SK-N-SH (cell line): Measurements from ENCODE around the gene GHRL.

Source experiments
- CTCF ChIP-seq: fragments of 200-600 bp; sonication (generic); IDR thresholded peaks from 2 replicates; pipeline ENCODE4 v1.6.1; 2017; ENCODE audit warnings: antibody characterized with exemption, mild to moderate bottlenecking, moderate library complexity
- GATA2 ChIP-seq: sonication (generic); formaldehyde crosslinking; IDR thresholded peaks from 2 replicates; pipeline ENCODE4 v1.5.0; 2020; ENCODE audit warnings: mild to moderate bottlenecking, missing genetic modification reagents
- POLR2AphosphoS5 ChIP-seq: IDR thresholded peaks from 2 replicates; pipeline ENCODE4 v1.6.1; 2012; ENCODE audit warnings: low read depth, low read length
- RAD21 ChIP-seq: IDR thresholded peaks from 2 replicates; pipeline ENCODE4 v1.6.1; 2012; ENCODE audit warnings: mild to moderate bottlenecking, low read length
- SIN3A ChIP-seq: IDR thresholded peaks from 2 replicates; pipeline ENCODE4 v1.6.1; 2012; ENCODE audit warnings: low read depth, mild to moderate bottlenecking, low read length, moderate library complexity, borderline replicate concordance
- SMC3 ChIP-seq: IDR thresholded peaks from 2 replicates; pipeline ENCODE4 v1.6.1; 2012; ENCODE audit warnings: low read depth, low read length, improper control_type of control experiment
- YY1 ChIP-seq: IDR thresholded peaks from 2 replicates; pipeline ENCODE4 v1.4.0; 2012; ENCODE audit warnings: low read depth, mild to moderate bottlenecking
- TF ChIP-seq, protein P1 (sequence below): fragments of 150-350 bp; IDR thresholded peaks from 2 replicates; pipeline ENCODE4 v1.6.1; 2017; ENCODE audit warnings: antibody characterized with exemption, low read length, low read depth, borderline replicate concordance
- TF ChIP-seq, protein P2 (sequence below): IDR thresholded peaks from 2 replicates; pipeline ENCODE4 v1.4.0; 2012; ENCODE audit warnings: low read depth, borderline replicate concordance

DNA sequence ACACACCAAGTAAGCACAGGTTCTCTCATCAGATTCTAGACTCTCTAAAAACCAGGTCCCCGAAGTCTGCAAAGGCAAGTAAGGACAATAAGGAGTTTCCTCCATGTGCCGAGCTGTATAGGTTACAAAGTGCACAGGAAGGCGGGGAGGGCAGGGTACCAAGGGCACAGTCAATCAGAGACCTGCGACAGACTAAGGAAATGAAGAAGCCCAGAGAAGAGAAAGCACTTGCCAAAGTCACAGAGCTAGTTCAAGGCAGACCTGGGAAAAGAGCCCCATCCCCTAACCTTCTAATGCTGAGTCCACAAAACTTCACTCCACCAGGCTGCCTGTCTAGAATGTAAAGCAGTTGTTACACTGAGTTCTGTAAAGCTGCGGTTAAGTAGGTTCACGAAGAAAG, 26.5 kb upstream of the GHRL start:
- no peak for TF ChIP-seq GATA2 (CRISPR knock-in tag)
- TF ChIP-seq SMC3, result no peak
- no peak for TF ChIP-seq CTCF
- TF ChIP-seq RAD21, result no peak
- TF ChIP-seq SIN3A, result no peak
- TF ChIP-seq, protein P1, sequence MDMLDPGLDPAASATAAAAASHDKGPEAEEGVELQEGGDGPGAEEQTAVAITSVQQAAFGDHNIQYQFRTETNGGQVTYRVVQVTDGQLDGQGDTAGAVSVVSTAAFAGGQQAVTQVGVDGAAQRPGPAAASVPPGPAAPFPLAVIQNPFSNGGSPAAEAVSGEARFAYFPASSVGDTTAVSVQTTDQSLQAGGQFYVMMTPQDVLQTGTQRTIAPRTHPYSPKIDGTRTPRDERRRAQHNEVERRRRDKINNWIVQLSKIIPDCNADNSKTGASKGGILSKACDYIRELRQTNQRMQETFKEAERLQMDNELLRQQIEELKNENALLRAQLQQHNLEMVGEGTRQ, result no peak
- TF ChIP-seq YY1, result no peak
- no peak for TF ChIP-seq POLR2AphosphoS5
- TF ChIP-seq, protein P2, sequence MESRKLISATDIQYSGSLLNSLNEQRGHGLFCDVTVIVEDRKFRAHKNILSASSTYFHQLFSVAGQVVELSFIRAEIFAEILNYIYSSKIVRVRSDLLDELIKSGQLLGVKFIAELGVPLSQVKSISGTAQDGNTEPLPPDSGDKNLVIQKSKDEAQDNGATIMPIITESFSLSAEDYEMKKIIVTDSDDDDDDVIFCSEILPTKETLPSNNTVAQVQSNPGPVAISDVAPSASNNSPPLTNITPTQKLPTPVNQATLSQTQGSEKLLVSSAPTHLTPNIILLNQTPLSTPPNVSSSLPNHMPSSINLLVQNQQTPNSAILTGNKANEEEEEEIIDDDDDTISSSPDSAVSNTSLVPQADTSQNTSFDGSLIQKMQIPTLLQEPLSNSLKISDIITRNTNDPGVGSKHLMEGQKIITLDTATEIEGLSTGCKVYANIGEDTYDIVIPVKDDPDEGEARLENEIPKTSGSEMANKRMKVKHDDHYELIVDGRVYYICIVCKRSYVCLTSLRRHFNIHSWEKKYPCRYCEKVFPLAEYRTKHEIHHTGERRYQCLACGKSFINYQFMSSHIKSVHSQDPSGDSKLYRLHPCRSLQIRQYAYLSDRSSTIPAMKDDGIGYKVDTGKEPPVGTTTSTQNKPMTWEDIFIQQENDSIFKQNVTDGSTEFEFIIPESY, result no peak
